Measurements from ENCODE around the gene PIK3R5. TPM values are rescaled to one million over a fixed set of nuclear protein-coding genes. Genes with fewer than 3 reads are reported as not detected.
"Not testable (repeated sequence)": the region's sequence is repeated elsewhere in the genome, so short reads cannot be mapped to it uniquely, and the experiment has no call there.

Gene PIK3R5
- total RNA-seq, 4 donors from 2014 or later = 1.6 to 12.0 (median 8.4) TPM

DNA sequence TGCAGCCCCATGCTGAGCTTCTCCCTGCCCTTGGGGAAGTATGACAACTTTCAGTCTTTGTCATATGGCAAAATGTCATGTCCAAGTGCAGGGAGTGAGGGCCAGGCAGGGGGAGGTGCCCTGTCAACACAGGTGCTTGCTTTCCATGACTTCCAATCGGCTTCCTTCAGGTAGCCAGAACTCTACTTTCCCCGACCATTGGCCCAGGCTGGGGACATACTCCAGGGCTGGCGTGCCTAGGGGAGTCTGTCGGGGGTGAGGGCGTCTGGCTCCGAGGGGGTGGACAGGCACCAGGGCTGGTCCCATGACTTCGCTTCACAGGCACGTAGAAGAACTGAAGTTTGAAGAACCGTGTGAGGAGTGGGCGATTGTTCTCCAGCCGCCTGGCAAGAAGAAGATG, 78.2 kb downstream of the PIK3R5 start:
- H3K27ac ChIP-seq = no peak overlapping the region
- H3K4me1 ChIP-seq = no peaks in the 10 kb centered on the region
- no peak for TF ChIP-seq POLR2A (IDR thresholded peaks at IDR 0.05)
- TF ChIP-seq, protein P1, sequence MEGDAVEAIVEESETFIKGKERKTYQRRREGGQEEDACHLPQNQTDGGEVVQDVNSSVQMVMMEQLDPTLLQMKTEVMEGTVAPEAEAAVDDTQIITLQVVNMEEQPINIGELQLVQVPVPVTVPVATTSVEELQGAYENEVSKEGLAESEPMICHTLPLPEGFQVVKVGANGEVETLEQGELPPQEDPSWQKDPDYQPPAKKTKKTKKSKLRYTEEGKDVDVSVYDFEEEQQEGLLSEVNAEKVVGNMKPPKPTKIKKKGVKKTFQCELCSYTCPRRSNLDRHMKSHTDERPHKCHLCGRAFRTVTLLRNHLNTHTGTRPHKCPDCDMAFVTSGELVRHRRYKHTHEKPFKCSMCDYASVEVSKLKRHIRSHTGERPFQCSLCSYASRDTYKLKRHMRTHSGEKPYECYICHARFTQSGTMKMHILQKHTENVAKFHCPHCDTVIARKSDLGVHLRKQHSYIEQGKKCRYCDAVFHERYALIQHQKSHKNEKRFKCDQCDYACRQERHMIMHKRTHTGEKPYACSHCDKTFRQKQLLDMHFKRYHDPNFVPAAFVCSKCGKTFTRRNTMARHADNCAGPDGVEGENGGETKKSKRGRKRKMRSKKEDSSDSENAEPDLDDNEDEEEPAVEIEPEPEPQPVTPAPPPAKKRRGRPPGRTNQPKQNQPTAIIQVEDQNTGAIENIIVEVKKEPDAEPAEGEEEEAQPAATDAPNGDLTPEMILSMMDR (IDR thresholded peaks at IDR 0.05) = no peak
- H3K27me3 ChIP-seq = no peaks in the 10 kb centered on the region
- H3K36me3 ChIP-seq = no peaks in the 10 kb centered on the region
- intact Hi-C loops (cut with DNase I; ENCODE audit: low total_unique reads) = no loop called here
- H3K4me3 ChIP-seq = no peak overlapping the region
- DNase-seq = no peak
- H3K9me3 ChIP-seq = no peaks in the 10 kb centered on the region

DNA sequence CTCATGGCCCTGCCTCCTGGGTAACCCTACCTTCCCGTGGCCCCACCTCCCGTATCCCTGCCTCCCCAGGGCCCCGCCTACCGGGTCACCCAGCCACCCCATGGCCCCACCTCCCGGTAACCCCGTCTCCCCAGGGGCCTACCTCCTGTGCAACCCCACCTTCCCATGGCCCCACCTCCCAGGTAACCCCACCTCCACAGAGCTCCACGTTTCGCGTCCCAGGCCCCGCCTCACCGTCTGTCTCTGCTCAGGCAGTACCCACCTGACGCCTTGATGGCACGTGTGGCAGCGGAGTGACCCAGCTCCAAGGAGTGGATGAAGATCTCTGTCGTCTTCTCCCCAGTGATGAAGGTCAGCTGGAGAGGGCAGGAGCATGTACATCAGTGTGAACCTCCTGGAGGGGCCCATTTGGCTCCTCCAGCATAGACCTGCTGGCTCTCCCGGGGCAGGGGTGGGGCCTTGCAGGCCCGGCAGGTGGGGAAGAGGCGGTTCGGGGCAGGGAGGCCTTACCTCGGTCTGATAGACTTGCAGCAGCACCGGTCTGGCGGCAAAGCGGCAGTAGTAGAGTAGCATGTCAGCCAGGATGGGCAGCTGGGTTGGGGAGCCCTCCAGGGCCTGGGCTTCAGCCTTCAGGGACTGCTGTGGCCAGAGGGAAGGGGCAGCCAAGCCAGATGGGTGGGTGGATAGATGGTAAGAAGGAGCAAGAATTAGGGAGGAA, 79.4 kb downstream of the PIK3R5 start:
- intact Hi-C loops (cut with DNase I; ENCODE audit: low total_unique reads) = no loop called here
- no peak overlapping the region for H3K4me3 ChIP-seq
- no peaks in the 10 kb centered on the region for H3K9me3 ChIP-seq
- H3K27ac ChIP-seq = no peak overlapping the region
- no peak for DNase-seq
- no peaks in the 10 kb centered on the region for H3K36me3 ChIP-seq
- no peaks in the 10 kb centered on the region for H3K4me1 ChIP-seq
- H3K27me3 ChIP-seq = no peaks in the 10 kb centered on the region
- TF ChIP-seq, protein P1 (IDR thresholded peaks at IDR 0.05) = no peak

DNA sequence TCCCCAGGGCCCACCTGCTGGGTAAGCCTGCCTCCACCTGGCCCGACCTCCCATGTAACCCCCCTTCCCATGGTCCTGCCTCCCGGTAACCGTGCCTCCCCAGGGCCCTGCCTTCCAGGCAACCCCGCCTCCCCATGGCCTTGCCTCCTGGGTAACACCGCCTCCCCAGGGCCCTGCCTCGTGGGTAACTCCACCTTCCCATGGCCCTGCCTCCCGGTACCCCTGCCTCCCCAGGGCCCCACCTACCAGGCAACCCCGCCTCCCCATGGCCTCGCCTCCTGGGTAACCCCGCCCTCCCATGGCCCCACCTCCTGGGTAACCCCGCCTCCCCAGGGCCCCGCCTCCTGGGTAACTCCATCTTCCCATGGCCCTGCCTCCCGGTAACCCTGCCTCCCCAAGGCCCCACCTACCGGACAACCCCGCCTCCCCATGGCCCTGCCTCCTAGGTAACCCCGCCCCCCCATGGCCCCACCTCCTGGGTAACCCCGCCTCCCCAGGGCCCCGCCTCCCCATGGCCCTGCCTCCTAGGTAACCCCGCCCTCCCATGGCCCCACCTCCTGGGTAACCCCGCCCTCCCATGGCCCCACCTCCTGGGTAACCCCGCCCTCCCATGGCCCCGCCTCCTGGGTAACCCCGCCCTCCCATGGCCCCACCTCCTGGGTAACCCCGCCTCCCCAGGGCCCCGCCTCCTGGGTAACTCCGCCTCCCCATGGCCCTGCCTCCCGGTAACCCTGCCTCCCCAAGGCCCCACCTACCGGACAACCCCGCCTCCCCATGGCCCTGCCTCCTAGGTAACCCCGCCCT, 80.1 kb downstream of the PIK3R5 start:
- H3K36me3 ChIP-seq; H3K27ac ChIP-seq; H3K27me3 ChIP-seq; intact Hi-C loops (cut with DNase I; ENCODE audit: low total_unique reads); DNase-seq; H3K4me1 ChIP-seq; H3K4me3 ChIP-seq; H3K9me3 ChIP-seq: not testable (repeated sequence)

DNA sequence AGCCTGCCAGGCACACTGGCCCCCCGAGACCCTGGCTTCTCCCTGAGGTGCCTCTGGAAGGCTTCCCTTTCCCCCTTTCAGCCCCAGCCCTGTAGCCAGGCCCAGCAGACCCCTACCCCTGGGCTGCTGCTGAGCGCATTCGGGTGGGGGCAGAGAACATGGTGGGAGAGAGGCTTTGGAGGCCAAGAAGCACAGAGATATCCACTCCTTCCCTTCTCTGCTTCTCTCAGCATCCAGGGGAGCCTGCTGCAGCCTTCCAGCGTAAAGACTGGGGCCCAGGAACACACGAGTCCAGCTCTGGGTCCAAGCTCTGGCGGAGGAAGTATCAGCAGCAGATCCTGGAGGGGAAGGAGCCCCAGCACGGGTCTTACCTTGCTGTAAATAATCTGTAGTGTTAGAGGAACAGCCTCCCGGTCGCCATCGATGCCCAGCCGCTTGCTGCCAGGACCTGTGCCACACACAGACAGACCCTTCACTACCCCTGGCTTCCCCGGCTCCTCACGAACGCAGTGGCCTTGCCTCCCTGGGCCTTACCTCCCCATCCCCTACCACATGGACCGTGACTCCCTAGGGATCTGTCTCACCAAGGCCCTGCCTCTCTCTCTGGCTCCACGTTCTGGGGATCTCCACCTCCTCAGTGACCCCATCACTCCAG, 81.0 kb downstream of the PIK3R5 start:
- no peak for TF ChIP-seq POLR2A (IDR thresholded peaks at IDR 0.05)
- TF ChIP-seq, protein P1 (IDR thresholded peaks at IDR 0.05) = no peak

DNA sequence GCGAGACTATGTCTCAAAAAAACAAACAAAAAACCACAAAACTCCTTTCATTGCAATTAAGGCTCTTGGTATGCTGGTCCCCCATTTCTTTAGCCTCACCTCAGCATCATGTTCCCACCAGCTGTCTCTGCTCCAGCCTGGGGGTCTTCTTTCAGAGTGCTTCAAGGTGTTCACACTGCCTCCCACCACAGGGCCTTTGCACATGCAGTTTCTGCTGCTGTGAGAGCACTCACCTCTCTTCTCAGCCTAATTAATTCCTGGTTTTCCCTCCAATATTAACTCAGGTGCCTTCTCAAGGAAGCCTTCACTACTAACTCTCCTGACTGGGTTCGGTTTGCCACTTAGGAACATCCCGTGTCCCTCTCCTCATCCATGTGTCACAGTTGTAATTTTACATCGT, 82.2 kb downstream of the PIK3R5 start:
- Histone ChIP-seq H3K4me3 (no peak overlapping the region), H3K27ac (no peak overlapping the region), H3K36me3 (no peaks in the 10 kb centered on the region), H3K4me1 (no peaks in the 10 kb centered on the region), H3K9me3 (no peaks in the 10 kb centered on the region), H3K27me3 (no peaks in the 10 kb centered on the region)
- intact Hi-C loops (cut with DNase I; ENCODE audit: low total_unique reads) = no loop called here
- TF ChIP-seq, protein P1 (IDR thresholded peaks at IDR 0.05) = no peak
- TF ChIP-seq POLR2A (IDR thresholded peaks at IDR 0.05) = no peak
- no peak for DNase-seq

More for the DNA sequence above, 81.0 kb downstream of the PIK3R5 start:
- H3K4me1 ChIP-seq = no peaks in the 10 kb centered on the region
- no peak for DNase-seq
- H3K36me3 ChIP-seq = no peaks in the 10 kb centered on the region
- no peak overlapping the region for H3K27ac ChIP-seq
- H3K4me3 ChIP-seq = no peak overlapping the region
- intact Hi-C loops (cut with DNase I; ENCODE audit: low total_unique reads) = no loop called here
- no peaks in the 10 kb centered on the region for H3K9me3 ChIP-seq
- no peaks in the 10 kb centered on the region for H3K27me3 ChIP-seq
